Transverse colon (tissue), 4 donors: ENCODE data around the gene FAN1. TPM values are rescaled to one million over a fixed set of nuclear protein-coding genes. Genes with fewer than 3 reads are reported as not detected.

Source experiments
- DNase-seq: peaks from one replicate; pipeline ENCODE4 v3.0.0-alpha.2; 2019
- H3K27ac ChIP-seq, 4 donors: fragments of 200-600 bp; sonication (generic); 2 replicates each; pipeline ENCODE4 v1.5.1; 2016 to 2018; ENCODE audit warnings: inconsistent platforms in 4 of 4
- H3K27me3 ChIP-seq: fragments of 200-600 bp; sonication (generic); 2 replicates; pipeline ENCODE4 v1.5.1; 2017; ENCODE audit warnings: inconsistent platforms
- H3K36me3 ChIP-seq, 4 donors: fragments of 200-600 bp; sonication (generic); 2 replicates each; pipeline ENCODE4 v1.5.1; 2017 to 2019; ENCODE audit warnings: inconsistent platforms in 4 of 4
- H3K4me1 ChIP-seq, 4 donors: fragments of 200-600 bp; sonication (generic); 2 replicates each; pipeline ENCODE4 v1.5.1; 2017 to 2020; ENCODE audit warnings: inconsistent platforms in 4 of 4
- H3K4me3 ChIP-seq, 4 donors: fragments of 200-600 bp; sonication (generic); 1 replicate in 1 of 4; 2 replicates in 3 of 4; pipeline versions ENCODE4 v1.5.1 to v1.6.1; 2017 to 2019; ENCODE audit warnings: inconsistent platforms in 4 of 4
- H3K9me3 ChIP-seq, 2 donors: fragments of 200-600 bp; sonication (generic); 2 replicates each; pipeline ENCODE4 v1.5.1; 2017 to 2019; ENCODE audit warnings: inconsistent platforms in 2 of 2
- EP300 ChIP-seq: sonication (generic); formaldehyde crosslinking; IDR thresholded peaks from one replicate; pipeline ENCODE4 v1.6.1; 2017; ENCODE audit warnings: antibody characterized with exemption, low read depth
- POLR2A ChIP-seq: fragments of 450-650 bp; IDR thresholded peaks from one replicate; pipeline ENCODE4 v1.6.1; 2016; ENCODE audit warnings: antibody characterized with exemption, mild to moderate bottlenecking, moderate library complexity
- POLR2AphosphoS5 ChIP-seq, 3 donors: sonication (generic); formaldehyde crosslinking; IDR thresholded peaks; one replicate each; pipeline ENCODE4 v1.6.1; 2016; ENCODE audit warnings: antibody characterized with exemption in 3 of 3
- WGBS, 2 donors: methylation state at CpG; one replicate each; pipeline ENCODE4 v1.1.5; 2018; ENCODE audit warnings: low coverage in 1 of 2; 5-methylcytosine and 5-hydroxymethylcytosine counted together
- in situ Hi-C, 4 donors: fragments of 200-750 bp; cut with MboI; loops; one replicate each; pipeline versions ENCODE4 v1.15.0 to v1.15.1; 2017; ENCODE audit warnings: low sequenced_read_pairs in 3 of 4, low pct_ligation_motif_present in 1 of 4, low pct_unique_long_range_greater_than_20kb in 1 of 4
- intact Hi-C: fragments of 100-400 bp; cut with DNase I; formaldehyde crosslinking; loops from one replicate; pipeline ENCODE4 v1.15.1; 2023; ENCODE audit warnings: low total_unique reads
- total RNA-seq, 4 donors: library from RNA; depleted of rRNA; stranded (reverse); fragments of >200 nt; gene quantifications; one replicate each; pipeline ENCODE4 v1.1.0, GENCODE V29; 2016
- TF ChIP-seq, protein P1 (sequence below), 5 experiments: fragments of 200-600 bp in 3 of 5; fragments of 450-650 bp in 2 of 5; sonication (generic) in 3 of 5; IDR thresholded peaks; 1 replicate in 2 of 5; 2 replicates in 3 of 5; pipeline ENCODE4 v1.5.1; 2016 to 2017; ENCODE audit warnings: antibody characterized with exemption in 5 of 5, inconsistent platforms in 3 of 5, mild to moderate bottlenecking in 2 of 5, moderate library complexity in 1 of 5

FAN1 gene
- total RNA-seq, 4 donors from 2014 or later = 8.6 to 34.8 (median 16.9) TPM

DNA sequence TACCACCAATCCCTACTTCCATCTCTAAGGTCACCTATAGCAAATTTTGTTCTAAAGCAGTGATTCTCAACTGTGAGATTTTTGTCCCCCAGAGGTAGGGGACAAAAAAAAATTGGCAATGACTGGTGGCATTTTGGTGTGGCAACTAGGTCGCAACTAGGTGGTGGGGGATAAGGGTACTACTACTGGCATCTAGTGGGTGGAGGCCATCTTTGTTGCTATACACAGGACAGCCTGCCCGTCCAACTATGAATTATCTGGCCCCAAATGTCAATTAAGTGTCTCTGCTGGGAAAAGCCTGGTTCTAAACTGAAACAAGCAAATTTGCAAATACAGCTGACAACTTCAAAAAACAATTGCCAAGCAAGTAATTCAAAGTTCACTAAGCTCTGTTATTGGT, 86.3 kb downstream of the FAN1 start:
- Histone ChIP-seq H3K9me3 (no peaks in the 10 kb centered on the region), H3K36me3 (no peaks in the 10 kb centered on the region), H3K27me3 (no peaks in the 10 kb centered on the region), H3K27ac (peak overlapping the region; percentile 97 to 99 (median 98)), H3K4me3 (peak overlapping the region in 3 of 4 donors; percentile 81 to 96 (median 86)), H3K4me1 (peaks cover 19 to 46% (median 33%) of the 10 kb centered on the region in 4 donors)
- in situ Hi-C loops (no loop called here), intact Hi-C loops (no loop called here)
- no peak for DNase-seq
- 54% methylated on average over 2 of the region's 2 CpGs; no CpG with 5 or more reads in 1 of the 2 donors for WGBS, 2 donors
- TF ChIP-seq, protein P1, sequence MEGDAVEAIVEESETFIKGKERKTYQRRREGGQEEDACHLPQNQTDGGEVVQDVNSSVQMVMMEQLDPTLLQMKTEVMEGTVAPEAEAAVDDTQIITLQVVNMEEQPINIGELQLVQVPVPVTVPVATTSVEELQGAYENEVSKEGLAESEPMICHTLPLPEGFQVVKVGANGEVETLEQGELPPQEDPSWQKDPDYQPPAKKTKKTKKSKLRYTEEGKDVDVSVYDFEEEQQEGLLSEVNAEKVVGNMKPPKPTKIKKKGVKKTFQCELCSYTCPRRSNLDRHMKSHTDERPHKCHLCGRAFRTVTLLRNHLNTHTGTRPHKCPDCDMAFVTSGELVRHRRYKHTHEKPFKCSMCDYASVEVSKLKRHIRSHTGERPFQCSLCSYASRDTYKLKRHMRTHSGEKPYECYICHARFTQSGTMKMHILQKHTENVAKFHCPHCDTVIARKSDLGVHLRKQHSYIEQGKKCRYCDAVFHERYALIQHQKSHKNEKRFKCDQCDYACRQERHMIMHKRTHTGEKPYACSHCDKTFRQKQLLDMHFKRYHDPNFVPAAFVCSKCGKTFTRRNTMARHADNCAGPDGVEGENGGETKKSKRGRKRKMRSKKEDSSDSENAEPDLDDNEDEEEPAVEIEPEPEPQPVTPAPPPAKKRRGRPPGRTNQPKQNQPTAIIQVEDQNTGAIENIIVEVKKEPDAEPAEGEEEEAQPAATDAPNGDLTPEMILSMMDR (IDR thresholded peaks at IDR 0.05) = peak in 1 of 5 experiments; percentile 24
- TF ChIP-seq POLR2A = no peak

DNA sequence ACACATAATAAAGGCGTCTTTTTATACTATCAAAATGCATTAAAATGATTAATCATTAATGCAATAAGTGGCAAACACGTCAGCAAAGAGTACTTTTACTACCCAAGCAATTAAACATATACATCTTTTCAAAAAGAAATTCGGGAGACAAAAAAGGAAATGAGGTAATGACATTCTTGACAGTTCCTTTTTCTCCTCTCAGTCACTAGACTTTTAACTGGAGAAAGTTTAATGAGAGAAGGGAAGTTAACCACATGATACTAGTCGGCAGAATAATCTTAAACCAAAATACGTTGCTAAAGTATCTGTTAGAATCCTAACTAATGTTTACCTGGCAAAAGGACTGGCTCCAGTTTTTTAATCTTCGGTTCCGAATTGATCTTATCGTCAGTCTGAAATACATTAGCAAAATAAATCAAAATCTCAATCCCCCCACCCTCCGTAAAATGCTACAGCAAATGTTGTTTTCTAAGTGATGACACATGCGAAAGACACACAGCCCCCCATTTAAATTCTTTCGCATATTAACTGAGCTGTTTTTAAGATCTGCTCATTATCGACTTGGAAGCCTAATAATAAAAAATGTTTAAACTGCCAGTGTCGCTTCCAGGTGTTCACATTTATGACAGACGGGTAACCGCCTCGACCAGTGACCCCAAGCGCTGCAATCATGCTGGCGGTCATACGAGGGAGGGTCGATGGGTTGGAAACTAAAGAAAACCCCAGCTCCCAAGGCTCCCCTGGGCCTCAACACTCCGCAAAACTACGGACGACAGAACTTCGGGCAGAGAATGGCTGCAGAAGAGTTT, 86.9 kb downstream of the FAN1 start:
- Histone ChIP-seq H3K27me3 (no peaks in the 10 kb centered on the region), H3K9me3 (no peaks in the 10 kb centered on the region), H3K4me3 (peak overlapping the region; percentile 81 to 96 (median 90)), H3K27ac (peak overlapping the region; percentile 97 to 99 (median 98)), H3K4me1 (peaks cover 13 to 40% (median 27%) of the 10 kb centered on the region in 4 donors), H3K36me3 (no peaks in the 10 kb centered on the region)
- peak; percentile 33 for DNase-seq
- WGBS, 2 donors = 2 to 3% methylated on average over 13 to 19 of the region's 24 CpGs
- in situ Hi-C loops = no loop called here
- intact Hi-C loops = no loop called here
- TF ChIP-seq POLR2A (no peak), POLR2AphosphoS5 (IDR thresholded peaks at IDR 0.05) (no peak), EP300 (no peak)
- TF ChIP-seq, protein P1 (IDR thresholded peaks at IDR 0.05) = no peak

DNA sequence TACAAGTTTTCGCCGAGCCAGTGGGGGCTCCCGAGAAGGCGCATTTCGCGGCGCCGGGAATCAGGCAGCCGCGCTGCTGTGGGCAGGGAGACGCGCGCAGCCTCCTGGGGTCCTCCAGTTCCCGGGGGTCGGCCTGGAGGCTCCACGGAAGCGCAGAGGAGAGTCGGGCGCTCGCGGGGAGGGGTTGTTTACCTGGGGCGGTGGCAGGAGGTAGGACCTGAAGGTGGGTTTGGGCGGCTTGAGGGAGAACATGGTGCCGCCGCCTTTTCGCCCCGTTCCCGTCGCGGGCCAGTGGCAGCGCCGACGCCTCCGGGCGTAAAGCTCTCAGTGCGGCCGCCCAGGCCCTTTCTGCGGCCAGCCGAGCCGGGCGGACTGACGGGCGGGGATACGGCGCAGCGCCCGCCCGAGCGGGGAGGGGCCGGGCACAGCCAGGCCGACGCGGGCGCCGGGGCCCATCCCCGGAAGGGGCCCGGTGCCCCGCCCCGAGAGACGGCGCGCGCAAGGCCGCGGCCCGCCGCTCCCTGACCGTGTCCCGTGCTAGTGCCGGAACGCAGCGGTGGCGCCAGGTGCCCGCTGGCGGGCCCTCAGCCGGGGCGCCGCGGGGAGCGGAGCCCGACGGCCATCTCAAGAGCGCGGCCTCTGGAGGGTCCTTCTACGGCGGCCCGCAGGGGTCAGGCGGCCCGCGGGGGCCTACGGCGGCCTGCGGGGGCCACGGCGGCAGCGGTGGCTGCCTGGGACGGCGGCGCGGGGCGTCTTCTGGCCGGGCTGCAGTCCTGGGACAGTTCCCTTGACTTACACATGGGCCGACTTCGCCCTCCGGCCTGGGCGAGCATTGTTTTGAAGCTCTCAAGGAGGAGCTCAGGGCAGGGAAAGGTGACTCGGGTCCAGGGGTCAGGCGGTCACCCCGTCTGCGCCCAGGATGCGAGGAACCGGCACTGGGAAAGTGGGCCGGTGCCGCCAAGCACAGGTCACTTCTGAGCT, 87.8 kb downstream of the FAN1 start, which contains the start of gene MTMR10:
Gene MTMR10, minus strand, starts transcription at position 374 of the 981 bp plus-strand sequence. Its CDS starts 122 bp downstream, at position 252.
- H3K9me3 ChIP-seq = no peaks in the 10 kb centered on the region
- H3K4me3 ChIP-seq = peak within 1 kb of the TSS; percentile 81 to 96 (median 90)
- WGBS, 2 donors = 0% methylated on average over 37 of the region's 114 CpGs; no CpG with 5 or more reads in 1 of the 2 donors
- peak; percentile 83 for DNase-seq
- peaks cover 13 to 33% (median 23%) of the 10 kb centered on the region in 4 donors for H3K4me1 ChIP-seq
- intact Hi-C loops (no loop called here), in situ Hi-C loops (no loop called here)
- no peaks in the 10 kb centered on the region for H3K27me3 ChIP-seq
- TF ChIP-seq, protein P1 (IDR thresholded peaks at IDR 0.05) = peak in 1 of 5 experiments; percentile 8
- TF ChIP-seq POLR2A (peak; percentile 94), POLR2AphosphoS5 (IDR thresholded peaks at IDR 0.05) (peak; percentile 68 to 96 (median 93)), EP300 (peak; percentile 33)
- peak within 1 kb of the TSS; percentile 97 to 99 (median 98) for H3K27ac ChIP-seq
- H3K36me3 ChIP-seq = no peaks in the 10 kb centered on the region
